HG03521 (cell line): ENCODE data around the gene ADIPOR2.
"Not testable (repeated sequence)": the region's sequence is repeated elsewhere in the genome, so short reads cannot be mapped to it uniquely, and the experiment has no call there.

ENCODE experiments used
- ATAC-seq: cut with Tn5 transposase; IDR thresholded peaks from one replicate; pipeline ENCODE4 v1.9.1; 2021; ENCODE audit warnings: mild to moderate bottlenecking, moderate library complexity; ENCODE audit not compliant: unreplicated experiment

ADIPOR2 gene

GRCh38 chr12:1731019-1731687 is 40.3 kb downstream of the ADIPOR2 start:
- ATAC-seq = no peak

- not testable (repeated sequence) for ATAC-seq
Observed at GRCh38 chr12:1731688-1732078, 40.8 kb downstream of the ADIPOR2 start.

GRCh38 chr12:1732914-1733313 is 42.0 kb downstream of the ADIPOR2 start:
- no peak for ATAC-seq

GRCh38 chr12:1733712-1734111 is 42.8 kb downstream of the ADIPOR2 start:
- ATAC-seq = not testable (repeated sequence)

GRCh38 chr12:1737652-1738286 is 46.9 kb downstream of the ADIPOR2 start:
- no peak for ATAC-seq

- ATAC-seq = no peak
Observed at GRCh38 chr12:1738446-1738845, 47.6 kb downstream of the ADIPOR2 start.

GRCh38 chr12:1739368-1739767 is 48.5 kb downstream of the ADIPOR2 start:
- no peak for ATAC-seq

GRCh38 chr12:1740161-1740948 is 49.5 kb downstream of the ADIPOR2 start:
- no peak for ATAC-seq

- no peak for ATAC-seq
Observed at GRCh38 chr12:1741154-1741949, 50.5 kb downstream of the ADIPOR2 start.

GRCh38 chr12:1744932-1745331 is 54.1 kb downstream of the ADIPOR2 start:
- no peak for ATAC-seq

- ATAC-seq = no peak
Observed at GRCh38 chr12:1747609-1748008, 56.7 kb downstream of the ADIPOR2 start.

- ATAC-seq = no peak
Observed at GRCh38 chr12:1749019-1749418, 58.1 kb downstream of the ADIPOR2 start.

GRCh38 chr12:1750300-1750699 is 59.4 kb downstream of the ADIPOR2 start:
- no peak for ATAC-seq

GRCh38 chr12:1758376-1758775 is 67.5 kb downstream of the ADIPOR2 start:
- ATAC-seq = no peak

GRCh38 chr12:1758887-1759286 is 68.0 kb downstream of the ADIPOR2 start:
- ATAC-seq = no peak

- ATAC-seq = no peak
Observed at GRCh38 chr12:1760566-1761382, 69.9 kb downstream of the ADIPOR2 start.

- no peak for ATAC-seq
Observed at GRCh38 chr12:1761857-1762256, 71.0 kb downstream of the ADIPOR2 start.

GRCh38 chr12:1763153-1763552 is 72.3 kb downstream of the ADIPOR2 start:
- ATAC-seq = no peak

GRCh38 chr12:1766110-1766509 is 75.2 kb downstream of the ADIPOR2 start:
- ATAC-seq = no peak

- no peak for ATAC-seq
Observed at GRCh38 chr12:1767407-1768090, 76.7 kb downstream of the ADIPOR2 start.
